Mesothelial cell of epicardium (in vitro differentiated cells): ENCODE data around the gene PACS1. TPM values are rescaled to one million over a fixed set of nuclear protein-coding genes. Genes with fewer than 3 reads are reported as not detected.

Source experiments
- DNase-seq, 2 experiments: peaks; one replicate each; pipeline ENCODE4 v3.0.0; 2021; ENCODE audit warnings: low spot score in 2 of 2; ENCODE audit not compliant: unreplicated experiment in 2 of 2
- H3K27ac Mint-ChIP-seq: 2 replicates; pipeline ENCODE4 v1.8.0; 2021; ENCODE audit warnings: mixed read lengths
- H3K27me3 Mint-ChIP-seq: 2 replicates; pipeline ENCODE4 v1.8.0; 2021; ENCODE audit warnings: low read depth, mixed read lengths
- H3K36me3 Mint-ChIP-seq: 2 replicates; pipeline ENCODE4 v1.8.0; 2021; ENCODE audit warnings: mixed read lengths
- H3K4me1 Mint-ChIP-seq: 2 replicates; pipeline ENCODE4 v1.8.0; 2021; ENCODE audit warnings: mixed read lengths
- H3K4me3 Mint-ChIP-seq: 2 replicates; pipeline ENCODE4 v1.8.0; 2021; ENCODE audit warnings: mild to moderate bottlenecking, moderate library complexity, mixed read lengths
- H3K9me3 Mint-ChIP-seq: 2 replicates; pipeline ENCODE4 v1.8.0; 2021; ENCODE audit warnings: mixed read lengths
- total RNA-seq: library from RNA; stranded (reverse); gene quantifications from 3 replicates; pipeline ENCODE4 v1.2.1, GENCODE V29; 2021
- TF ChIP-seq, protein P1 (sequence below): fragments of 200-600 bp; sonication (generic); IDR thresholded peaks from one replicate; pipeline ENCODE4 v1.5.0; 2021; ENCODE audit warnings: antibody characterized with exemption; ENCODE audit not compliant: unreplicated experiment

The PACS1 gene
- total RNA-seq, 1 donor from 2014 or later, result 87.0 TPM

DNA sequence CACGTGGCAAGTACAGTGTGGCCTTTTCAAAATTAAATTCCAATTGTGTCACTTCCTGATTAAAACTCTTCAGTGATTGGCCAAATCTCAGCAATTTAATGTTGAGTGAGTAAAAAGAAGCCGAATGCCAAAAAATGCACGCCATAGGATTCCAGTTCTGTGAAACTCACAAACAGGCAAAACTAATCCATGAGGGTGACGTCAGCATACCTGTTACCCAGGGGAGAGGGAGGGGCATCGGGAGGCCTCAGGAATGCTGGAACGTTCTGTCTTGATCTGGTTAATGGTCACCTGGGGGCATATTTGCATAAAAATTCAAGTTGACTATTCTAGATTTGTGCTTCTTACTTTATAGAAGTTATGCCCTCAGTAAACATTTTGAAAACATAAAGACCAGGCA, 158.4 kb downstream of the PACS1 start:
- H3K4me1 Mint-ChIP-seq, result peaks cover 8% of the 10 kb centered on the region
- peaks cover 15% of the 10 kb centered on the region for H3K36me3 Mint-ChIP-seq
- TF ChIP-seq, protein P1, sequence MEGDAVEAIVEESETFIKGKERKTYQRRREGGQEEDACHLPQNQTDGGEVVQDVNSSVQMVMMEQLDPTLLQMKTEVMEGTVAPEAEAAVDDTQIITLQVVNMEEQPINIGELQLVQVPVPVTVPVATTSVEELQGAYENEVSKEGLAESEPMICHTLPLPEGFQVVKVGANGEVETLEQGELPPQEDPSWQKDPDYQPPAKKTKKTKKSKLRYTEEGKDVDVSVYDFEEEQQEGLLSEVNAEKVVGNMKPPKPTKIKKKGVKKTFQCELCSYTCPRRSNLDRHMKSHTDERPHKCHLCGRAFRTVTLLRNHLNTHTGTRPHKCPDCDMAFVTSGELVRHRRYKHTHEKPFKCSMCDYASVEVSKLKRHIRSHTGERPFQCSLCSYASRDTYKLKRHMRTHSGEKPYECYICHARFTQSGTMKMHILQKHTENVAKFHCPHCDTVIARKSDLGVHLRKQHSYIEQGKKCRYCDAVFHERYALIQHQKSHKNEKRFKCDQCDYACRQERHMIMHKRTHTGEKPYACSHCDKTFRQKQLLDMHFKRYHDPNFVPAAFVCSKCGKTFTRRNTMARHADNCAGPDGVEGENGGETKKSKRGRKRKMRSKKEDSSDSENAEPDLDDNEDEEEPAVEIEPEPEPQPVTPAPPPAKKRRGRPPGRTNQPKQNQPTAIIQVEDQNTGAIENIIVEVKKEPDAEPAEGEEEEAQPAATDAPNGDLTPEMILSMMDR, result no peak
- no peak overlapping the region for H3K4me3 Mint-ChIP-seq
- no peaks in the 10 kb centered on the region for H3K27me3 Mint-ChIP-seq
- DNase-seq, result peak; percentile 50 to 56
- no peaks in the 10 kb centered on the region for H3K9me3 Mint-ChIP-seq
- peak overlapping the region; percentile 99 for H3K27ac Mint-ChIP-seq

DNA sequence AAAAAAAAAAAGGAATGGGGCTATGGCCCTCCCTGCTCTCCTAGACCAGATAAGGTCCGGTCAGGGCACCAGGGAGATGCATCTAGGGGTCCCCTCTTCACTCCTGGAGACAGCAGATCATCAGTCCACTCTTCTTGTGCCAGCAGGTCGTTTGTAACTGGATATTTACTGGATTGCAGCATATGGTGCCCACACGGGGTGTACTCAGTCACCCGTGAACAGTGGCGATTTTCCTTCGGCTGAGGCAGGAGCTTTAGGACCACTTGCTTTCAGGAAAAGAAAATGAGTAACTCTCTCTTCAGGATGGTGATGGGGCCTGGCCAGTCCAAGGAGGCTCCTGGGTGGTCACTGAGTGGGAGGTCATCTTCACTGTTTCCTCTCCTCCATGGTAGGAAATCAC, 160.1 kb downstream of the PACS1 start:
- Mint-ChIP-seq H3K27ac (peak overlapping the region; percentile 25), H3K4me1 (peaks cover 8% of the 10 kb centered on the region), H3K4me3 (no peak overlapping the region), H3K9me3 (no peaks in the 10 kb centered on the region), H3K36me3 (peaks cover 27% of the 10 kb centered on the region), H3K27me3 (no peaks in the 10 kb centered on the region)
- no peak for DNase-seq
- TF ChIP-seq, protein P1, result no peak

DNA sequence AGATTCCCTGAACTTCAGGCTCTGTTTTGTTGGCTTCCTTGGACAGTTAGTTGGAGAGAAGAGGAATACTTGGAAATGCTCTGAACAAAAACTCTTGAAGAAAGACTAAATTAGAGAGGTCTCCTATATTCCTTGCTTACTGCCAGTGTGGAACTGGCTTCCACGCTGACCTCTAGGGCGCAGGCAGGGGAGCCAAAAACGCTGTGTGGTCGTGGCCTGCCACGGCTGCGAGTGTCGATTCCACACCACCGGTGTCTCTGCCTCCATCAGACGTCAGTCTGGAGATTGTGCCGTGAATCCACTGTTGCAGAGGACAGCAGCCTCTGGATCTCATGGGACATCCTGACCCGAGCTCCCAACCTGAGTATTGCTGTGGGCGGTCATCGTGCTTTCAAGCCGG, 160.9 kb downstream of the PACS1 start:
- no peak overlapping the region for H3K27ac Mint-ChIP-seq
- peaks cover 35% of the 10 kb centered on the region for H3K36me3 Mint-ChIP-seq
- DNase-seq, result no peak
- no peaks in the 10 kb centered on the region for H3K27me3 Mint-ChIP-seq
- TF ChIP-seq, protein P1, result no peak
- H3K4me3 Mint-ChIP-seq, result no peak overlapping the region
- H3K4me1 Mint-ChIP-seq, result peaks cover 8% of the 10 kb centered on the region
- H3K9me3 Mint-ChIP-seq, result no peaks in the 10 kb centered on the region

DNA sequence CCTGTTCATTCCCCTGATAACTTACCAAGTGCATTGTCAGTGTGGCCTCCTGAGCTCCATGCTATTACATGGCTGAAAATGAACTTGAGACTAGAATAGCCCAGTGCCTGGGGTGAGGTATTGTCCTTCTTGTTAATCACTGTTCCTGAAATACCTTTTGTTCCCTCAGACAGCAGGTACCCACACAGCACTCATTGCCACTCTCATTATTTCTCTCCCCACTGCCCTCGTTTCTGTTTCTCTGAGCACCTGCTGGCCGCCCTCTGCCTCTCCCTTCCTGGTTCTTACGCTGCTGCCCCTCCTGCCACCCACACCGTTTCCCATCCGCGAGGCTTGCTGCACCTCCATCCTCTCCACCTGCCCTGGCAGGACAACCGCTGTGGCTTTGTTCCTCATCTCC, 161.5 kb downstream of the PACS1 start:
- Mint-ChIP-seq H3K4me3 (no peak overlapping the region), H3K36me3 (peaks cover 35% of the 10 kb centered on the region), H3K9me3 (no peaks in the 10 kb centered on the region), H3K27me3 (no peaks in the 10 kb centered on the region), H3K27ac (no peak overlapping the region), H3K4me1 (peaks cover 8% of the 10 kb centered on the region)
- TF ChIP-seq, protein P1, result no peak
- no peak for DNase-seq

DNA sequence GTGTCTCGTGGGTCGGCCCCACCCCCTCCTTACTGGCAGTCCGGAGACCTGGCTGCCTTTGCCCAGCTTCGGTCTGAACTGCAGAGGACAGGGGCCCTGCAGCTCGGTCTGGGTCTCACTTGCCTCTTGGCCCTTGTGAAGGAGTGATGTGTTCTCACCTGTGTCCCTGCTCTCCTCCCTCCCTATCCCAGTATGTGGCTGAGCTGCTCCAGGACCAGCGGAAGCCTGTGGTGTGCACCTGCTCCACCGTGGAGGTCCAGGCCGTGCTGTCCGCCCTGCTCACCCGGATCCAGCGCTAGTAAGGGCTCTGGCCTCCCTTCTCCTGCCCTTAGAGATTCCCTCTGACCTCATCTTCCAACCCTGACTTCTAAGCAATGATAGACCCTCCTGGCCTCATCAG, 162.7 kb downstream of the PACS1 start:
- Mint-ChIP-seq H3K9me3 (no peaks in the 10 kb centered on the region), H3K4me1 (peaks cover 8% of the 10 kb centered on the region), H3K4me3 (no peak overlapping the region), H3K27me3 (no peaks in the 10 kb centered on the region), H3K27ac (no peak overlapping the region), H3K36me3 (peaks cover 35% of the 10 kb centered on the region)
- DNase-seq, result no peak
- TF ChIP-seq, protein P1, result no peak

DNA sequence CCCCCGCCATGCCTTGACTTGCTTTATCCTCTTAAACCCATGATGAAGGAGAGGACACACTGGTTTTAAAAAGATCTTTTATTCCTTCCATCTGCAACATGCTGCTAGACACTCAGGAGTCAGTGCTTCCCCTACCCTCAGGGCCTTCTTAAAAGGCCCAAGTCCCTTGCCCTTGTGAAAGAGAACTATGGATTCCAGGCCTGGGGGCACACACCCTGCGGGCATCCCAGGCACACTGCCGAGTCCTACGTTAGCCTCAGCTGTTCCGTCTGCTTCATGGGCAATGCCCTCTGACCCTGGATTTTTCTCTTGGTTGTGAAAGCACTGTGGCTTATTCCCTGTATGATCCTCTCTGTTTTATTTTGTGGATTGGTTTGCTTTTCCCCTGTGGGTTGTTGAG, 163.2 kb downstream of the PACS1 start:
- Mint-ChIP-seq H3K27ac (no peak overlapping the region), H3K4me3 (no peak overlapping the region), H3K9me3 (no peaks in the 10 kb centered on the region), H3K4me1 (peaks cover 5% of the 10 kb centered on the region), H3K27me3 (no peaks in the 10 kb centered on the region), H3K36me3 (peaks cover 35% of the 10 kb centered on the region)
- no peak for DNase-seq
- TF ChIP-seq, protein P1, result no peak
